ENCODE results near the gene DNASE1L2. TPM values are rescaled to one million over a fixed set of nuclear protein-coding genes. Genes with fewer than 3 reads are reported as not detected.

The DNASE1L2 gene
- total RNA-seq, 1 donor from 2014 or later: 2.1 TPM

DNA sequence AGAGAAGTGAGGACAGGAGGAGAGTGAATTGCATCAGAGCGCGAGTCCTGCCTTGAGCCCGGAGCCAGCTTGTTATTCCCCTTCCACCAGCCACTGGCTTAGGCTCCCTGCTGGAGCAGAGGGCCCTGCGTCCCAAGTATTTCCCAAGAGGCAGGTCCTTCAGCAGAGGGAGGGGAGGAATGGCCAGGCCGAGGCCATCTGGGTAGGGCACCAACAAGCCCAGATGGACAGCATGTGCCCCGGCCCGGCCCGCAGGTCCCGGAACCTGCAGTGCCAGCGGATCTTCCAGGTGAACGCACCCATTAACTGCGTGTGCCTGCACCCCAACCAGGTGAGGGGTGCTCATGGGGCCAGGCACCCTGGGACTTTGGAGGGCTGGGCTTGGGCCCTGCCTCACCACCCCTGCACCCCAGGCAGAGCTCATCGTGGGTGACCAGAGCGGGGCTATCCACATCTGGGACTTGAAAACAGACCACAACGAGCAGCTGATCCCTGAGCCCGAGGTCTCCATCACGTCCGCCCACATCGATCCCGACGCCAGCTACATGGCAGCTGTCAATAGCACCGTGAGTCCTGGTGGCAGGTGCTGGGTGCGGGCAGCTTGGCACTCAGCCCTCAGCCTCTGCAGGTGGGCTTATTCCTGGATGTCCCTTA is 29.3 kb upstream of the DNASE1L2 start:
- intact Hi-C loops (cut with micrococcal nuclease): no loop called here
- DNase-seq: peak; percentile 65
- peak overlapping the region; percentile 90 for H3K4me3 Mint-ChIP-seq
- no peaks in the 10 kb centered on the region for H3K9me3 Mint-ChIP-seq
- H3K4me1 Mint-ChIP-seq: peaks cover 17% of the 10 kb centered on the region
- H3K36me3 Mint-ChIP-seq (ENCODE audit: low read depth): peaks cover 22% of the 10 kb centered on the region
- peaks cover 4% of the 10 kb centered on the region for H3K27me3 Mint-ChIP-seq
- H3K27ac Mint-ChIP-seq: no peak overlapping the region

DNA sequence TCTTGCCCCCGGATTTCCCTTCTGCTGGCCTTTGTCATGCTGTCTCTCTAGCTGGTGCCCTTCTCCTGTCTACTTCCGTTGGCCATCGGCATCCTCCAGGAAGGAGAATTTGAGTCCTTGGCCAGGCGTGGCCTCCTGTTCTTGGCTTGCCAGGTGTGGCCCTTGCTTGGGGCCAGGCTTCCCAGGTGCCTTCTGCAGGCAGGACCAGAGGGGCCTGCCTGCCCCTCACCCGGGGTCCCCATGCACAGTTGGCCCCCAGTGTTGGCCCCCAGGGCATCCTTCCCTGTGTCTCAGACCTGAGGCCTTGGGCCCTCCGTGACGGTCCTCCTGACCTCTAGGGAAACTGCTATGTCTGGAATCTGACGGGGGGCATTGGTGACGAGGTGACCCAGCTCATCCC is 28.4 kb upstream of the DNASE1L2 start:
- DNase-seq: no peak
- Mint-ChIP-seq H3K9me3 (no peaks in the 10 kb centered on the region), H3K27me3 (no peaks in the 10 kb centered on the region), H3K4me3 (peak overlapping the region; percentile 90), H3K36me3 (ENCODE audit: low read depth) (peaks cover 29% of the 10 kb centered on the region), H3K4me1 (peaks cover 22% of the 10 kb centered on the region), H3K27ac (peak overlapping the region; percentile 76)
- intact Hi-C loops (cut with micrococcal nuclease): no loop called here

DNA sequence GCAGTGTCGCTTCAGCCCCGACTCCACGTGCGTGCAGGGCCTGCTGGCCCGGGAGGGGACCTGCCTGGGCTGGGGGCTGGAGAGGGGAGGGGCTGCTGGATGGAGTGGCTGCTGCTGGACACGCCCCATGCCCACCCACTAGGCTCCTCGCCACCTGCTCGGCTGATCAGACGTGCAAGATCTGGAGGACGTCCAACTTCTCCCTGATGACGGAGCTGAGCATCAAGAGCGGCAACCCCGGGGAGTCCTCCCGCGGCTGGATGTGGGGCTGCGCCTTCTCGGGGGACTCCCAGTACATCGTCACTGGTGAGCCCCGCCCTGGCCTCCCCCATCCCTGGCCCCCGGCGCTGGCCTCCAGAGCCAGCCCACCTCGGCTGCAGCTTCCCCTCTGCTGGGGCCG is 27.9 kb upstream of the DNASE1L2 start:
- DNase-seq: peak; percentile 62
- peaks cover 26% of the 10 kb centered on the region for H3K4me1 Mint-ChIP-seq
- no peak overlapping the region for H3K27ac Mint-ChIP-seq
- H3K9me3 Mint-ChIP-seq: no peaks in the 10 kb centered on the region
- H3K36me3 Mint-ChIP-seq (ENCODE audit: low read depth): peaks cover 32% of the 10 kb centered on the region
- intact Hi-C loops (cut with micrococcal nuclease): no loop called here
- no peaks in the 10 kb centered on the region for H3K27me3 Mint-ChIP-seq
- H3K4me3 Mint-ChIP-seq: no peak overlapping the region

DNA sequence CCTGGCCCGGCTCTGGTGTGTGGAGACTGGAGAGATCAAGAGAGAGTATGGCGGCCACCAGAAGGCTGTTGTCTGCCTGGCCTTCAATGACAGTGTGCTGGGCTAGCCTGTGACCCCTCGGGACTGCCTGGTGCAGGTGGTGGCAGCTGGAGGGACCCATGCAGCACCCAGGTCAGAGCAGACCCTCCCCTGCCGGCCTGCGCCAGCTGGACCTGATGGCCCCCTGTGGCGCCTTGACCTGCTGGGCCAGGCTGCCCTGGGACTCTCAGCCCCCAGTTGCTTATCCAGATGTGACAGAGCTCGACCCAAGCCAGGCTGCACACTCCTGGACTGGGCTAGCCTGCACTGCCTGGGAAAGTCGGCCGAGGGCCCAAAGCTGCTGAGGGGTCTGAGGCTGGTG is 27.5 kb upstream of the DNASE1L2 start:
- DNase-seq: no peak
- Mint-ChIP-seq H3K27ac (no peak overlapping the region), H3K27me3 (no peaks in the 10 kb centered on the region), H3K36me3 (ENCODE audit: low read depth) (peaks cover 35% of the 10 kb centered on the region), H3K4me3 (no peak overlapping the region), H3K9me3 (no peaks in the 10 kb centered on the region), H3K4me1 (peaks cover 26% of the 10 kb centered on the region)
- intact Hi-C loops (cut with micrococcal nuclease): no loop called here

DNA sequence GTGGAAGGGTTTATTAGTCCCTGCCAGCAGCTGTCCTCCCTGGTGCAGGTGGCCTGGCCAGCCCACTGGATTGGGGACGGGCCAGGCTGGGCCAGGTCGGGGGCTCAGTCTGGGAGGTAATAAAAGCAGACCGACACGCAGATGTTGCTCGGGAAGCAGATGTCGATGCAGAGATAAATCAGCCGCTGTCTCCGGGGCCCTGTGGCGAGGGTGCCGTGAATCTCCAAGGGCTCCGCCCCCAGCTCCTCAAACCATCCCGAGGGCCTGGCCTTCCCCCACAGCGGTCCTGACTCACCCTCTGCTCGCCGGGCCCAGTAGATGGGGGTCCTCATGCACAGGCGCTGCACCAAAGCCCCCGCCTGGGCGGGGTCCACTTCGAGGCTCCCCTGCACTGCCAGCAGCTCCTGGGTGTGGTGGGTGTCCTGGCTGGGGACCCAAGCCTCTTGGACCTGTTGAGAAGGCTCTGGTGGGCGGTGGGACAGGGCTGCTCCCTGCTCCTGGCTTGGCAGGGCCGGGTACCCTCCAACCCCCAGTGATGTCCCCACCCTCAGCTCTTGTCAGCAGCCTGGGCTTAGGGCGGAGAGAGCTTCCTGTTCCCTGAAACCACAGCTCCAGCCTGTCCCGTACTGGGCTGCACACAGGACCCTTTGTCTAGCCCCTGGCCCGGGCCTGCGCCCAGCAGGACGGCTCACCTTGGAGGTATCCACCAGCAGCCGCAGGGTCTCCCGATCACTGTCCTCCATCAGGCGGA is 26.8 kb upstream of the DNASE1L2 start:
- H3K27me3 Mint-ChIP-seq: no peaks in the 10 kb centered on the region
- peaks cover 24% of the 10 kb centered on the region for H3K4me1 Mint-ChIP-seq
- peaks cover 35% of the 10 kb centered on the region for H3K36me3 Mint-ChIP-seq (ENCODE audit: low read depth)
- DNase-seq: no peak
- H3K9me3 Mint-ChIP-seq: no peaks in the 10 kb centered on the region
- intact Hi-C loops (cut with micrococcal nuclease): loop anchor here (10.0 kb wide), 1 partner anchor 205 kb away; the partner anchor contains the start of gene ZNF598
- H3K4me3 Mint-ChIP-seq: no peak overlapping the region
- H3K27ac Mint-ChIP-seq: no peak overlapping the region

DNA sequence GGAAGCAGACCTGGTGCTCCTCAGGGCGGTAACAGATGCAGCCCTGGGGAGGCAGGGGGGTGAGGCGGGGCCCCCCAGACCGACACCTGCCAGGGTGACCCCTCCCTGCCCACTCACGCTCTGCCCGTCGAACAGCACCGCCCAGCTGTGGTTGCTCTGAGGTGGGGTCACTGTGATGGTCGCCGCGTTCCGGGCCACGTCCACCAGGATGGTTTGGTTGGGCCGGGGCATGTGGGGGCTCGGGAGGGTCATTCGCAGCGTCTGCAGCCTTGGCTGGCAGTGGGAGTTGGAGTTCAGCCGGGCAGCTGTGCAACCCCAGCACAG is 26.3 kb upstream of the DNASE1L2 start:
- intact Hi-C loops (cut with micrococcal nuclease): loop anchor here (10.0 kb wide), 1 partner anchor 205 kb away; the partner anchor contains the start of gene ZNF598
- no peak for DNase-seq
- Mint-ChIP-seq H3K9me3 (no peaks in the 10 kb centered on the region), H3K36me3 (ENCODE audit: low read depth) (peaks cover 35% of the 10 kb centered on the region), H3K27me3 (no peaks in the 10 kb centered on the region), H3K4me1 (peaks cover 21% of the 10 kb centered on the region), H3K4me3 (no peak overlapping the region), H3K27ac (no peak overlapping the region)

DNA sequence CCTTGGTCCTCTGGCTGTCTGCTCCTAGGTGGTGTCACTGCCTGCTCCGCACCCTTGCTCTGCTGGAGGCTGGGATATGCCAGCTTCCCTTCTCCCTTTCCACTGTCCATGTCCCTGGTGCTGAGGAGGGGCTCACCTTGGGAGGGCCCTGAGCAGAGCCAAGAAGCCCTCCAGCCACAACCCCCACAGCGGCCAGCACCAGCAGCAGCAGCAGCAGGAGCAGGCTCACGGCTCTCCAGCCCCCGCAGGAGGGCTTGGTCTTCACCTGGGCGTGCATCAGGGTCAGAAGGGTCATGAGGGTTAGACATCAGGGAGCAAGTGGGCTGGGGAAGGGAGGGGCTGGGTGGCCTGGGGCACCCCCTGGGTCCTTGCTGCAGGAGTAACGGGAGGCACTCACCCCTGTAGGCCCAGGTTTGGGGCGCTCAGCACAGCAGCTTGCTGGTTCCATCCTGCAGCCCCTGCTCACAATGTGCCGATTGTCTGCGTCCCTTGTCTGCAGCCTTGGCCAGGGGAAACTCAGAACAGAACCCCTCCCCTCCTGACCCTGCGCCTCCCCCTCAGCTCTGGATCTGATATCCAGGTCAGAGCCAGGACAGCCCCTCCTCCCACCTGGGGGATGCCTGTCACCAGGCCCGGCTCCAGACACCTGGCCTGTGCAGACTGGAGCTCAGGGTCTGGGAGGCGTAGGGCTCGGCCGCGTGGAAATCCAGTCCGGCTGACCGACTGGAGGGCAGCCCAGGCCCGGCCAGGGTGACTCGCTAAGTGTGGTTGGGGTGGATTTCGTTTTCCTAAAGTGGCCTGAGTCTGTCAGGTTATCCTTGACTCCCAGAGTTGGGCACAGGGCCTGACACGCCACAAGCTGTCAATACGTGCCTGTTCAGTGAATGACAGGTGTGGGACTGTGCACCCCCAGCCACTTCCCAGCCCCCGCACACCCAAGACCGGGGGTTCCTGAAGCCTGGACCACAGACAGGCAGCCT is 25.6 kb upstream of the DNASE1L2 start, which contains the start of gene BRICD5:
TSS of gene BRICD5 (minus strand) at position 478 of the 980 bp plus-strand sequence. CDS start at position 448, 30 bp downstream.
- intact Hi-C loops (cut with micrococcal nuclease): loop anchor here (10.0 kb wide), 1 partner anchor 206 kb away; the partner anchor contains the start of gene ZNF598
- H3K36me3 Mint-ChIP-seq (ENCODE audit: low read depth): peaks cover 35% of the 10 kb centered on the region
- H3K9me3 Mint-ChIP-seq: no peaks in the 10 kb centered on the region
- no peak within 1 kb of the TSS for H3K4me3 Mint-ChIP-seq
- peaks cover 21% of the 10 kb centered on the region for H3K4me1 Mint-ChIP-seq
- DNase-seq: no peak
- H3K27ac Mint-ChIP-seq: no peak within 1 kb of the TSS
- no peaks in the 10 kb centered on the region for H3K27me3 Mint-ChIP-seq

DNA sequence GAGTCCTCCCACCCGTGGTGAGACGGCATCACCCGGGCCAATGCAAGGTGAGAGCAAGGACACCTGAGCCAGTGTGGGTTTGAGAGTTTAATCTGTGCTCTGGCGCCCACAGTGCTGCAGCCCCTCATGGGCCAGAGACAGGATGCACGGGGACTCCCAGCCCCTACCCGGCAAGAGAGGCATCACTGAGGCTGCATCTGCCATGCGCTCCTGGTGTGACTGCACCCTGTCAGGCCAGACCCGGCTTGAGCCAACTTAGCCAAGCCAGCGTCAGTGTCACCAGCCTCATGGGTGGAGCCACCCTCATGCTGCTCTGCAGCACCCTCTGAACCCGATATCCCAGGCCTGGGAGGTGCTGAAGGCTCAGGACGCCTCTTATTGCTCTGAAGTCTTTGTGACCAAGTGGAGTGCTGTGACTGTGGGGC is 24.3 kb upstream of the DNASE1L2 start:
- peak overlapping the region; percentile 41 for H3K27ac Mint-ChIP-seq

DNA sequence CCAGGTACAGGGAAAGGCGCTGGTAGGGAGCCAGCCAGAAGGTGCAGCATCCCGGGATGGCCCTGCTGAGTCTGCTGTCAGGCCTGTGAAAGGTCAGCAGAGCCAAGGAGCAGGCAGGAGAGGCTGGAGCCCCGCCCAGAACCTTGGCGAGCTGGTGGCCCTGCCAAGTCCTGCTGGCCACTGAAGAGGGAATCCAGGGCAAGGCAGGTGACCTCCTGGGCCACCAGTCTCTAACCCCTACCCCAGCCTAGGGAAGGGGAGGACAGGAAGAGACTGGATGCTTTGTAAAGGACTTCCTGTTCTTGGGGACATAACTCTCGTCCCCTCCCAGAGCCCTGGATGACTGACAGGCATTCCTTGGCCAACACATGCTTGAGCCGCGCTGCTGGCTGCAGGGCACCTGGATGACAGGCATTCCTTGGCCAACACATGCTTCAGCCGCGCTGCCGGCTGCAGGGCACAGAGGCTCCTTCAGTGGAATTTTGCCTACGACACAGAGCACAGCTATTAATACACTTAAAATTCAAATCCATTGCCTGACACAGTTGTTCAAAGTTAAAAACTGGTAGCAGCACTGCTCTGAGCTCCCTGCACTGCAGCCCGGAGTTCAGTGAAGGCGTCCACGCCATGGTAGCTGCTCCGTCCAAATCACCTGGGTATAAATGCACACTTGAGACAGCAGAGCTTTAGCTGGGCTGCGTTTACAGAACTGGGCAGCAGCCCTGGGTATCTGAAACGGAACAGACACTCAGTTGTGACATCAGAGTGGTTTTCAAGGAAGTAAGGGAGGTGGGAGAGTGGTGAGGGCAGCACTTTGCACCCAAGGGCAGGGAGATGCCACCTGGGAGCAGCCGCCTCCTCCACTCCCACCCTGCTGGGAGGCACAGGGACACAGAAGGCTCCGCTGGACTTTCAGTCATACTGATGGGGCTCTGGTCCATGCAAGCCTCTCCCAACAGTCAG is 23.6 kb upstream of the DNASE1L2 start:
- no peak for DNase-seq
- Mint-ChIP-seq H3K27ac (peak overlapping the region; percentile 41), H3K4me1 (peaks cover 20% of the 10 kb centered on the region), H3K9me3 (no peaks in the 10 kb centered on the region), H3K4me3 (peak overlapping the region; percentile 86), H3K36me3 (ENCODE audit: low read depth) (peaks cover 28% of the 10 kb centered on the region), H3K27me3 (no peaks in the 10 kb centered on the region)
- intact Hi-C loops (cut with micrococcal nuclease): loop anchor here (10.0 kb wide), 1 partner anchor 208 kb away; the partner anchor contains the start of gene ZNF598

More for the DNA sequence above, 24.3 kb upstream of the DNASE1L2 start:
- intact Hi-C loops (cut with micrococcal nuclease): loop anchor here (10.0 kb wide), 1 partner anchor 207 kb away; the partner anchor contains the start of gene ZNF598
- no peak for DNase-seq
- peaks cover 32% of the 10 kb centered on the region for H3K36me3 Mint-ChIP-seq (ENCODE audit: low read depth)
- H3K9me3 Mint-ChIP-seq: no peaks in the 10 kb centered on the region
- peak overlapping the region; percentile 64 for H3K4me3 Mint-ChIP-seq
- H3K4me1 Mint-ChIP-seq: peaks cover 24% of the 10 kb centered on the region
- no peaks in the 10 kb centered on the region for H3K27me3 Mint-ChIP-seq

DNA sequence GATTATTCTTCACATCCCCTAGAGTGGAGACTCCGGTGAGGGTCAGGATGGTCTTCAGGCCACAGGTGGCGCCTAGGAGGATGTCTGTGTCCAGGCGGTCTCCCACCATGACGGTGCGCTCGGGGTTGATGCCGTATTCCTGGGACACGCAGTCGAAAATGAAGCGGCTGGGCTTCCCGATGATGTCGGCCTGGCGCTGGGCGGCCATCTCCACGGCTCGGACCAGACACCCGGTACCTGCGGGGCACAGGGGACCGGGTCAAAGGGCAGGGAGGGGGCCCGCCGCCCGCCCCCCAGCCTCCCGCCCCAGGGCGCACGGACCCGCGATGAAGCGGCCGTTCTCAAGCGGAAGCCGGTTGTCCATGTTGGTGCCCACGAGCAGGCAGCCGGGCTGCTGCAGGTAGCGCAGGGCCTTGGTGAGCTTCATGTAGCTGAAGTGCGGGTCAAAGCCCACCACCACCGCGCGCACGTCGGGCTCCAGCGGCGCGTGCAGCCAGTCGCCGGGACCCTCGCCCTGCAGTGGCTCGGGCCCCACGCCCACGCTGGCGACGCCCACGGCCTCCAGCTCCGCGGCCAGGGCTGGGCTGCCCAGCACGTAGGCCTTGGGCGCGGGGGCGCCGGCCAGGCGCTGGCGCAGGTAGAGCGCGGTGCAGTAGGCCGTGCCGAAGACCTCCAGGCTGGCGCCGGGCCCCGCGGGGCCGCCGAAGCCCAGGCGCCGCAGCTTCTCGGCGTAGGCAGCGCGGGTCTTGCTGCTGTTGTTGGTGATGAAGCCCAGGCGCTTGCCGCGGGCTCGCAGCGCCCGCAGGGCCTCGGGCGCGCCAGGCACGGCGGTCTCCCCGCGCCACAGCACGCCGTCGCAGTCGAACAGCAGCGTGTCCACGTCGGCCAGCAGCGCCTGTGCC is 22.2 kb upstream of the DNASE1L2 start:
- intact Hi-C loops (cut with micrococcal nuclease): loop anchor here (2.0 to 10.0 kb wide), 2 partner anchors 59 to 209 kb away; partner anchors contain the start of genes TRAF7 and ZNF598
- Mint-ChIP-seq H3K27me3 (no peaks in the 10 kb centered on the region), H3K4me1 (peaks cover 17% of the 10 kb centered on the region), H3K9me3 (no peaks in the 10 kb centered on the region), H3K36me3 (ENCODE audit: low read depth) (peaks cover 18% of the 10 kb centered on the region), H3K4me3 (peak overlapping the region; percentile 86), H3K27ac (peak overlapping the region; percentile 58)
- DNase-seq: no peak

DNA sequence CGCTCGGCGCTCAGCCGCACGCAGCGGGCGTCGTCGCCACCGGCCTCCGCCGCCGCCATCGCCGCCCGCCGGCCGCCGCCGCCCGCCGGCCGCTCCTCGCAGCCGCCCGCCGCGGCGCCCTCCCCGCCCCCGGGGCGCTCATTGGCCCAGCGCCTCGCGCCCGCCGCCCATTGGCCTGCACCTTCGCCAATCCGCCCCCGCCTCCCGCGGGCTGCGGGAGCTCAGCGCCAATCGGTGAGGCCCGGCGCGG is 21.6 kb upstream of the DNASE1L2 start, which contains the start of gene PGP:
TSS of gene PGP (minus strand) at position 122 of the 250 bp plus-strand sequence. CDS start at position 59, 63 bp downstream.
- Mint-ChIP-seq H3K4me3 (peak within 1 kb of the TSS; percentile 90), H3K9me3 (no peaks in the 10 kb centered on the region), H3K36me3 (ENCODE audit: low read depth) (peaks cover 18% of the 10 kb centered on the region), H3K27me3 (no peaks in the 10 kb centered on the region), H3K27ac (peak within 1 kb of the TSS; percentile 91), H3K4me1 (peaks cover 17% of the 10 kb centered on the region)
- intact Hi-C loops (cut with micrococcal nuclease): loop anchor here (2.0 to 10.0 kb wide), 2 partner anchors 60 to 210 kb away; partner anchors contain the start of genes TRAF7 and ZNF598
- no peak for DNase-seq

DNA sequence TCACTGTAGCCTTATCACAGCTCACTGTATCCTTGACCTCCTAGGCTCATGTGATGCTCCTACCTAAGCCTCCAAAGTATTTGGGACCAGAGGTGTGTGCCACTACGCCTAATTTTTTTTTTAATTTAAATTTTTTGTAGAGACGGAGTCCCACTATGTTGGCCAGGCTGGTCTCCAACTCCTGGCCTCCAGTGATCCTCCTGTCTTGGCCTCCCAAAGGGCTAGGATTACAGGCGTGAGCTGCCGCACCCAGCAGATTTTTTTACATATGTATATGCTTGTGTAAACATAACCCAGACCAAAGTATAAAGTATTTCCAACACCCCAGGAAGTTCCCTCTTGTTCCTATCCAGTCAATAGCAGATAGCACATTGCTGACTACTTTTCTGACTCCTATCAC is 19.9 kb upstream of the DNASE1L2 start:
- Mint-ChIP-seq H3K9me3 (no peaks in the 10 kb centered on the region), H3K27ac (peak overlapping the region; percentile 91), H3K4me1 (peaks cover 17% of the 10 kb centered on the region), H3K4me3 (peak overlapping the region; percentile 90), H3K27me3 (no peaks in the 10 kb centered on the region), H3K36me3 (ENCODE audit: low read depth) (peaks cover 15% of the 10 kb centered on the region)
- no peak for DNase-seq
- intact Hi-C loops (cut with micrococcal nuclease): loop anchor here (10.0 kb wide), 1 partner anchor 212 kb away; the partner anchor contains the start of gene ZNF598

All from activated CD4-positive, alpha-beta T cell treated with anti-CD3 and anti-CD28 coated beads, Interleukin-2, amount 10 ng/mL, durations not matched to agents 24 days and 14 days (primary cell).